Activated T-cell treated with anti-CD3 and anti-CD28 coated beads for 24 hours (primary cell): ENCODE results near the gene TPST1.
"Not testable (repeated sequence)": the region's sequence is repeated elsewhere in the genome, so short reads cannot be mapped to it uniquely, and the experiment has no call there.

Experiments used
- DNase-seq: peaks from one replicate; pipeline ENCODE4 v3.0.0-alpha.2; 2020; ENCODE audit warnings: low read depth

TPST1 gene

DNA sequence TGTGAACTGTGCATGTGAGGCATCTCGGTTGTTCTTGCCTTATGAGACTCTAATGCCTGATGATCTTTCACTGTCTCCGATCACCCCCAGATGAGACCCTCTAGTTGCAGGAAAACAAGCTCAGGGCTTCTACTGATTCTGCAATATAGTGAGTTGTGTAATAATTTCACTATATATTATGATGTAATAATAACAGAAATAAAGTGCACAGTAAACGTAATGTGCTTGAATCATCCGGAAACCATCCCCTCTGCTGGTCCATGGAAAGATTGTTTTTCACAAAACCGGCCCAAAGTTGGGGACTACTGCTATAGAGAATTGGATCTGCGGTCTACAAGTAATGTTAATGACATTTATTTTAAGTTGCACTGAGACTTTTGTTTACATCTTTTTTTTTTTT, 126.7 kb downstream of the TPST1 start:
- no peak for DNase-seq

DNA sequence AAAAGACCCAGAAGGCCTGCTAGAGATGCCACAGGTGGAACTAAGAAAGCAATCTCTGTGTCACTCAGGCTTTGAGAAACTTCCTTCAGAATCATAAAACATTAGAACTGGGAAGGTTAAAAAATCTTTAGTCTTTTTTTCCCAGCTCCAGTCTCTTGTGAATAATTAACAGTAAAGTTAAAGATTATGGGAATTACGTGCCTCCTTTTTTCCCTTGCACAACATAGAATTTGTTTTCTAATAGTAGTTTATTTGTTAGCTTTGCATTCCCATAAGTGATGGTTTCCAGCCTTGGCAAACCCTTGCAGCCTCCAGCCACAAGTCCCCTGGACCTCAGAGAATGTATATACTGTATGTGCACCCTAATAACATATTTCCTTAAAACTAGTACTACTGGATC, 128.3 kb downstream of the TPST1 start:
- DNase-seq, result no peak

DNA sequence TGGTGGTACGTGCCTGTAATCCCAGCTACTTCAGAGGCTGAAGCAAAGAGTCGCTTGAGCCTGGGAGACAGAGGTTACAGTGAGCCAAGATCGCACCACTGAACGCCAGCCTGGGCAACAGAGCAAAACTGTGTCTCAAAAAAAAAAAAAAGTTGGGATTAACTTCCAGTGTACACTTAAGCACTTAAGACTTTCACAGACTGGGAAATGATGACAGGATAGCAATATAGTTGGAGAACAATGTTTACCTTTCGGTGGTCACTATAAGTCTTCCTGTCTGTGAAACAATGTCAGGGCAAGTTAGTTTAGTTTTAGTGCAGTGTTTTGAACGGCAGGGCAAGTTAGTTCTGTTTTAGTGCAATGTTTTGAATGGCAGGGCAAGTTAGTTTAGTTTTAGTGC, 130.2 kb downstream of the TPST1 start:
- DNase-seq, result no peak

DNA sequence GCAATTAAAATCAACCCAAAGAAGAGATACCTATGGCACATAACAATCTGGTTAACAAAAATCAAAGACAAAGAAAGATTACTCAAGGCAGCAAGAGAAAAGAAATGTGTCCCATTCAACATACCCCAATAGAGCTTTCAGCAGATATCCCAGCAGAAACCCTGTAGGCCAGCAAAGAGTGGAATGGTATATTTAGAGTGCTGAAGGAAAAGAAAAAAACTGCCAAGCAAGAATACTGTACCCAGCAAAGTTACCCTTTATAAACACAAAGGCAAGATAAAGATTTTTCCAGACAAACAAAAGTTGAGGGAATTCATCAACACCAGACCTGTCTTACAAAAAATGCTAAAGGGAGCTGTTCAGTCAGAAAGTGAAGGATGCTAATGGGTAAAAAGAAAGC, 131.6 kb downstream of the TPST1 start:
- DNase-seq, result no peak

DNA sequence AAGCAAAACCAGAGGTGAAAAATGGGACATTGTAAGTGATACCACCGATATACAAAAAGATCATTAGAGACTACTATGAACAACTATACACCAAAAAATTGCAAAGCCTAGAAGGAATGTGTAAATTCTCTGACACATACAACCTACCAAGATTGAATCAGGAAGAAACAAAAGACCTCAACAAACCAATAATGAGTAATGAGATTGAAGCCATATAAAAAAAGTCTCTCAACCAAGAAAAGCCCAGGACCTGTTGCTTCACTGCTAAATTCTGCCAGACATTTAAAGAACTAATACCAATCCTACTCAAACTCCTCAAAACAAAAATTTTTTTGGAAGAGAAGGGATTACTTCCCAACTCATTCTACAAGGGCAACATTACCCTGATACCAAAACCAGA, 134.0 kb downstream of the TPST1 start:
- no peak for DNase-seq

DNA sequence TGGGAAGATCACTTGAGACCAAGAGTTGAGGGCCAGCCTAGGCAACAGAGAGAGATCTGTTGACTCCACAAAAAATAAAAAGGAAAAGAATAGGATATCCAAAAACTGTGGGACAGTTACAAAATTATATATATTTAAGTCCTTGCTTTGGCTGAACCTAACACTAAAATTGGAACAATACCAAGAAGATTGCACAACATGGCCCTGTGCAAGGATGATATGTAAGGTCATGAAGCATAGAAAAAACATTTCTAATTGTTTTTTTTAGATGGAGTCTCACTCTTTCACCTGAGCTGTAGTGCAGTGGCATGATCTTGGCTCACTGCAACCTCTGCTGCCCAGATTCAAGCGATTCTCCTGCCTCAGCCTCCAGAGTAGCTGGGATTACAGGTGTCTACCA, 139.0 kb downstream of the TPST1 start:
- DNase-seq, result no peak

DNA sequence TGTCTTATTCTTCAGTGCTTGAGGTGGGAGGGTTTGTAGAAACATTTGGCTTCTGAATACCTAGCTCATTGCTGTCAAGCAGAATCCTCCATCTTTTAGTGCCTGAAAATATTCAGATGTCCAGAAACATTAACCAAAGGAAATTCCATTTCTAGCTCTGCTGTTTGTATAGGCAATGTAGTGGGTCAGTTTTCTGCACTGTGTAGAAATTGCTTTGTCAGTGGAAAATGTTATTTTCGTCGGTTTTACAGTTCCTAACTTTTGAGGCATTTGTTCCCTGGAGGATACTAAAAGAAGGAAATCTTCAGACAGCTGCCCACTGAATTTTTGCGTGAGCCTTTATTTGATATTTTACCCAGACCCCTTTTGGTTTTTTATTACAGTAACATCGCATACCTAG, 143.4 kb downstream of the TPST1 start:
- DNase-seq, result no peak

DNA sequence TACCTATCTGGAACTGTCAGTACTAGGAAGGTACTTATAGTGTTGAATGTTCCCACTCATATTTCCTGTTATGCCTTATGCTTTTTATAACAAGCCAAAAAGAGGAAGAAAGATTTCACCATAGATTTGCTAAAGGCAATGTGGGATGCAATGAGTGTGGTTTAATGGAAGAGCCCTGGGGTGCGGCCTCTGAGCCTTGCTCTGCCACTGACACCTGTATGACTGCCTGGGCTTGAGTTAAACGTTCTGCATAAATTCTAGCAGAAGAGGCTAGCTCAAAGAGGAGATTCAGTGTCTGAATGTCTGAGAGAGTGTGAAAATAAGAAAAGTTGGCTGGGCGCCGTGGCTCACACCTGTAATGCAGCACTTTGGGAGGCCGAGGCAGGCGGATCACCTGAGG, 143.8 kb downstream of the TPST1 start:
- DNase-seq, result no peak

DNA sequence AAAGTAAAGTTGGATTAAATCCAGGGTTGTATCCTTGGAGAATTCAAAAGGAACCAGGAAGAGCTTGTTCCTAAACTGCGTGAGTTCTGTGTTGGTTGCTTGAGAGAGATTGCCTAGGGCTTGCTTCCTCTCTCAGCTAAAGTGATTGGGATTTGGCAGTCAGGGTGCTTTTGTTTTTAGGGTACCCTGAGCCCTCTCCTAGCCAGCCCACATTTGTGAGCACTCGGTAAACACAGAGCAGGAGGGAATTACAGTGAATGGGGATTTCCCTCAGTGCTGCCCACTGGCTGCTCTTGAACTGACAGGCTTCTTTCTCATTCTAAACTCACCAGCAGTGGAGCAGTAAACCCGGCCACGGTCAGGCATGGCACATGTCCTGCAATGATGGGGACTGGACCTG, 146.9 kb downstream of the TPST1 start:
- DNase-seq, result no peak

DNA sequence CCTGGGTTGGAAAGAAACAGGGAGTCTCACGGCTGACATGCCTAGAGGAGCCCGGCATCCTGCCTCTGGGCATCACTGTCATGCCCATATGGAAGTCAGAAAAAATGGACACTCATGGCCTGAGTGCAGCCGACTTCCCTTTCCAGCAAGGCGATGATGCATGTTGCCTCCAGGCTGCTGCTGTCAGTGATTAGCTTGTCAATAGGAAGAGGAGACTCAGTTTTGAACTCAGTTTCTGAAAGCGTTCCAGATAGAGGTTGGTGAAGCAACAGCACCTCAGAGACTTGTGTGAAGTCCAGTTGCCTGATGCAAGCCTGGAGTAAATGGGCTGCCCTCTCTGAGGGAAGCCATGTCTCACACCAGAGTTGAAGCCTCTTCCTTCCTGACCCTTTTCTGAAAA, 148.4 kb downstream of the TPST1 start:
- no peak for DNase-seq

DNA sequence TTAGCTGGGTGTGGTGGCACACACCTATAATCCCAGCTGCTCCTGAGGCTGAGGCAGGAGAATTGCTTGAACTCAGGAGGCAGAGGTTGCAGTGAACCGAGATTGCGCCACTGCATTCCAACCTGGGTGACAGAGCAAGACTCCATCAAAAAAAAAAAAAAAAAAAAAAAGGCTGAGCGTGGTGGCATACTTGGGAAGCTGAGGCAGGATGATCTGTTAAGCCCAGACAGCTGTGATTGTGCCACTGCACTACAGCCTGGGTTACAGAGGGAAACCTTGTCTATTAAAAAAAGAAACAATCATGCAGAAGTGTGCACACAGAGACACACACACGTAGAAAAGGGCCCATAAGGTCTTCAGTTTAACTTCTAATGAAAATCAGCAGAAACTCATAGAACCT, 150.6 kb downstream of the TPST1 start:
- no peak for DNase-seq

DNA sequence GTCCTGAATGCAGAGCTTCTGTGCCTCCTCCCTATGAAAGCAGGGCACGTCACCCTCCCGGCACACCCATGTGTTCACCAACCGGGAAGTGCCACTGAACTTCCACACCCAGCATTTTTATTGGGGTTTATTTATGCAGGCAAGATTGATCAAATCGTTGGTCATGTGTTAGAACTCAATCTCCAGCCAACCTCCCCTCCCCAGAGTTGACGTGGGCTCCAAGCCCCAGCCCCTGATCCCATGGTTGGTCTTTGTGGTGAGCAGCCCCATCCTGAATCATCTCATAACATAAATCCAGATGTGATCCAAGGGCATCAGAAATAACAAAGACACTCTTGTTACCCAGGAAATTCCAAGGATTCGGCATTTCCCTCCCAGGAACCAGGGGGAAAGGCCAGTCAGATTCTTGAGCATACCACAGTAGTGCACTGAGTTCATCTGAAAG, 151.2 kb downstream of the TPST1 start:
- DNase-seq, result no peak

DNA sequence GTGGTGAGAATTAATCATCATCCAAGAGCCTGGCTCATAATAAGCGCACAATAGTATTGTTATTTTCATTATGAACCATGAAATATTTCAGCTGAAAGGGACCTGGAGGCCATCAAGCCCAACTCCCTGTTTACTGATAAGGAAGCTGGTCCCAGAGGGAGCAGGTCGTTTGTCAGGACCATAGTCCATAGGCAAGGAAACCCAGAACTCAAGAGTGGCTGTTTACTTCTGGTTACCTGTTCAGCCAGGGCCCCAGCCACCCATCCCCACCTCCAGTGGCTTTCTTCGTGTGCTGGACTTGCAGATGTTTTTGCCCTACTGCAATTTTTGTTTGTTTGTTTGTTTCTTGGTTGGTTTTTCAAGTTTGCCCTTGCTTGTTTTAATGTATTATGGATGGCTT, 152.0 kb downstream of the TPST1 start:
- no peak for DNase-seq

DNA sequence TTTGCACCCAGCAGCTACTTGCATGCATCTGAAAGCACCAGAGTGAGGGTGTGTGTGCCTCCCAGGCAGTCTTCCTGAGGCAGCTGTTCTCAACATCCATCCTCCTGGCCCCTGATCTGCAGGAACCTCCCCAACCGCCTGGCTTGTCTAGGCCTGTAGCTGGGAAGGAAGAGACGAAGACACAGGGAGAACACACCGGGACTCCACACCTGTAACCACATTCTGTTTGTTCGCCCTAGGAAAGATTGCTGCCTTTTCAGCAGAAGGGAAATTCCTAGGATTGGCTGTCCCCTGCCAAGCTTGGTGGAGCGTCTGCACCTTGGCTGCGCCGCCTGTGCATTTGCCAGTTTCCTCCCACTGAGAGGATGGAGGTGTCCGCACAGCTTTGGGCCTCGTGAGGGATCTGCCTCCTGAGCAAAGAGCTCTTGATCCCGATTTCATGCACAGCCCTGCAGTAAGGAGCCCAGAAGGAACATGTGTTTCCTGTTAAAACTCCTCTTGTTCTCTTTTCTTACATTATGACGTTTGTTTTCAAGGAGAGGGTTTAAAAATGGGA, 154.6 kb downstream of the TPST1 start:
- no peak for DNase-seq

DNA sequence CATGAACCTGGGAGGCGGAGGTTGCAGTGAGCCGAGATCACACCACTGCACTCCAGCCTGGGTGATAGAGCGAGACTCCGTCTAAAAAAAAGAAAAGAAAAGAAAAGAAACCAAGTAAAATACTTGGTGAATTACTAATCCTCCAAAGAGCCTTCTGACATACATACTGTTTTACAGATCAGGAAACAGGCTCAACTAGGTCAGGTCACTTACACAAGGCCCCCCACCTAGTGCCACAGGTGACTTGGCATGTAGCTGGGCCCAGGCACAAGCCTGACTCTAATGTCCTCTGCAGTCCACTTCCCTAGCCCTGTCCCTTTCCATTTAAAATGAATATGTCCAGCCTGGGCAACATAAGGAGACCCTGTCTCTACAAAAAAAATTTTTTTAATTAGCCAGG, 157.0 kb downstream of the TPST1 start:
- no peak for DNase-seq

DNA sequence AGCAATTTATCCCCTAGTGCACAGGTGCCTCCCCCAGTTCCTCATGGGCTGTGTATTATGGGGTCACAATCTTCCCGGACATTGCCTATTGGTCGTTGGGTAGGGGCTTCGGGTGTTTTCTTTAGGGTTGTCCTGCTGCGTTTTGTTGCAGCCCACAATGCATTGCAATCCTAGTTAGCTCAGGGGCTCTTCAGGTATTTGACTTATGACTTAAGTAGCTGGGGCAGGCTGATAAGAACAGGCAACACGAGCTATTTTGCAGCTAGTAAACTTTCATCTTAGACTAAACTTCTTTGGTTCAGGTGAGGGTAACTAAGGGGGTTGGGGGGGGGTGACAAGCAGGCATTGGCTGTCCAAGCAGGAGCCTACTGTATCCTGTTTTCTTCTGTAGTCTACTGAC, 158.5 kb downstream of the TPST1 start:
- no peak for DNase-seq

DNA sequence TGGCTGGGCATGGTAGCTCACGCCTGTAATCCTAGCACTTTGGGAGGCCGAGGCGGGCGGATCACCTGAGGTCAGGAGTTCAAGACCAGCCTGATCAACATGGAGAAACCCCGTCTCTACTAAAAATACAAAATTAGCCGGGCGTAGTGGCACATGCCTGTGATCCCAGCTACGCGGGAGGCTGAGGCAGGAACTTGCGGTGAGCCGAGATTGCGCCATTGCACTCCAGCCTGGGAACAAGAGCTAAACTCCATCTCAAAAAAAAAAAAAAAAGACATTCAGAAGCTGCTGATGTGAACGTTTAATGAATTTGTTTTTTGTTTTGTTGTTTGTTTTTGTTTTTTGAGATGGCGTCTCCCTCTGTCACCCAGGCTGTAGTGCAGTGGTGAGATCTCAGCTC, 159.9 kb downstream of the TPST1 start:
- DNase-seq, result not testable (repeated sequence)

DNA sequence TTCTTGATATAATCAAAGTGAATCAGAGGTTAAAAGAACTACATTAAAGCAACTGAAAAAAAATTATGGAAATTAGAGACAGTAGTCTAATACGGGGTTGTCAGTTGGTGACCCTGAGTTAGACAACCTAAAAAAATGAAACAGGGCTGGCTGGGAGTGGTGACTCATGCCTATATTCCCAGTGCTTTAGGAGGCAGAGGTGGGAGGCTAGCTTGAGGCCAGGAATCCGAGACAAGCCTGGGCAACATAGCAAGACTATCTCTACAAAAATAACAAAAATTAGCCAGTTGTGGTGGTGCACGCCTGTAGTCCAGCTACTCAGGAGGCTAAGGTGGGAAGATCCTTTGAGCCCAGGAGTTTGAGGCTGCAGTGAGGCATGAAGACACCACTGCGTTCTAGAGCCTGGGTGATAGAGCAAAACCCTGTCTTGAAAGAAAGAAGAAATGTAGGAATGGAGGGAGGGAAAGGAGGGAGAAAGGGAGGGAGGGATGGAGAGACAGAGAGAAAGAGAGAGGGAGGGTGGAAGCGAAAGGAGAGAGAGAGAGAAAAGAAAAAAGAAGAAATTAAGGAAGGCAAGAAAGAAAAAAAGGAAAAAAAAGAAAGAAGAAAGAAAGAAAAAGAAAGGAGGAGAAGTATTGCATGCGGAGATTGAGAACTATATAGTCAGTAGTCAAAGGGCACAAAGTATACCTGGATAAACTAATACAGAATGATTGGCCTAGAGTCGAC, 166.1 kb downstream of the TPST1 start:
- DNase-seq, result no peak

DNA sequence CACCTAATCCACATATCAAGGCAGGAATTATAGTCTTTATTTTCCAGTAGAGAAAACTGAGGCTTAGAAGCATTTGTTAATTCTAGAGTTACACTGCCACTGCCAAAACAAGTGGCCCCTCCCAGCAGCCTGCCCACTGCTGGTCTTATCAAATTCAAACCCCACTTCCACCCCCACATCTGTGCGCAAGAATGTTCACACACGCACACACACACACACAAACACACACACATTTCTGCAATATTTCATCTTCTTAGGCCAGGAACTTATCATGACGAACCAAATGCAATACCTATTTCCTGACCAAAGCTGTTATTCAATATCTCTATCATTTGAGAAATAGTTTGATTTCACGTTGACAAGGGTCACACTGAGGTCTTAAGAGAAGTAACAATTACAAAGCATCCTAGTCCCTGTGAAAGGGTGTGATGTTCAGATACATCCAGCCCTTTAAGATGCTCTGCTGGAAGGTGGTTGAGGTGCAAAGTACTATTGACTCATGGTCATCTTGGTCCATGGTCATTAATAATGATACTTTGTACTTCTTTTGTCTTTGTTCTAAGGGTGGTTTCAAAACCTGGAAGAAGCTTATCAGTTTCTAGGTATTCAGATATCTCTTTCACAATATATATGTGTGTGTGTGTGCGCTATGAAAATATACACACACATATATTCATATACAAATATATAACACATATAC, 169.2 kb downstream of the TPST1 start:
- DNase-seq, result not testable (repeated sequence)

DNA sequence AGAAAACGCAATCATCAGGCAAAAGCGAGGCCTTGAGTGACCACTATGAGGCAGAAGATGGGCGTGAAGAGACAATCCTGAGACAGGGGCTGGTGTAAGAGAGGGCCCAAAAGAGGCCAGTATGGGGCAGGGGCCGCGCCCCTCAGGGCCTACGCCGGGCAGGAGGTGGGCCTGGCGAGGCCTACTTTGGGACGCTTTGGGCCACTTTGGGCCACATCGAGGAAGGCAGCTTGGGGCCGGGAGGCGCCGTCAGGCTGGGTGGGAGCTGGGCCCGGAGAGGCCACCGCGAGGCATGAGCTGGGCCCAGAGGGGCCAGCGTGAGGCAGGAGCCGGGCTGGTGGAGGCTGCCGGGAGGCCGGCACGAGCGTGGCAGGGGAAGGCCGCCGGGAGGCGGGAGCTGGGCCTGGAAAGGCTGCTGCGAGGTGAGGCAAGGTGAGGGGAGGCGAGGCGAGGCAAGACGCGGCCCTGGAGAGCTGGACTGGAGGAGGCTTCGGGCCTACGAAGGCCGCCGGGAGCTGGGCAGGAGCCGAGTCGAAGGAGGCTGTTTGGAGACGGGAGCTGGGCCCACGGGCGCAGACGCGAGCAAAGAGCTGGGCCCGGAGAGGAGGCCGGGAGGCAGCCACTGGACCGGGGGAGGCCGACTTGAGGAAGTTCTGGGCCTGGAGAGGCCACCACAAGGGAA, 171.3 kb downstream of the TPST1 start:
- no peak for DNase-seq

DNA sequence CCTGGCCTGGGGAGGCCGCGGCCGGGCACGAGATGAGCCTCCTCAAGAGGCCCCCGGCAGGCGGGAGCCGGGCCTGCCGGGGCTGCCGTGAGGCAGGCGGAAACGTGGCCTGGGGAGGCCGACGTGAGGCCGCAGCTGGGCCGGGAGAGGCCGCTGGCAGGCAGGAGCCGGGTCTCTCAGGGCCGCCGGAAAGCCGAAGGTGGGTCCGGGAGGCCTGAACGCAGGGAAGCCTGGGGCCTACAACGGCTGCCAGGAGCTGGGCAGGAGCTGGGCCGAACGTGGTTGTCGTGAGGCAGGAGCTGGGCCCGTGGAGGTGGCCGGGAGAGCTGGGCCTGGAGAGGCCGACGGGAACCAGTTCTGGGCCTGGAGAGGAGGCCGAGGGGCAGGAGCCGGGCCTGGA, 171.9 kb downstream of the TPST1 start:
- DNase-seq, result no peak

DNA sequence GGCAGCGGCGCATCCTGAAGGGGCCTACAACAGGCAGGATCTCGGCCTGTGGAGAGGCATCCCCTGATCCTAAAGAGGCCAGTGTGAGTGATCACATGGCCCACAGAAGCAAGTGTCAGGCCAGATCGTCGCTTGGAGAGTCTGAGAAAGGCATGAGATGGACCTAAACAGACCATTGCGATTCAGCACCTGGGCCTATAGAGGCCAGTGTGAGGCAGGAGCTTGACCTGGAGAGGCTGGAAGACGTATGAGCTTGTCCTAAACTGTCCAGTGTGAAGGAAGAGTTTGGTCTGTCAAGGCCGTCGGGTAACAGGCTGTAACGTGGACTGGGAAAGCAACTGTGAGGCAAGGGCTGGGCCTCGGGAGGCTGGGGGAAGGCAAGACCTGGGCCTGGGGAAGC, 172.6 kb downstream of the TPST1 start:
- no peak for DNase-seq

DNA sequence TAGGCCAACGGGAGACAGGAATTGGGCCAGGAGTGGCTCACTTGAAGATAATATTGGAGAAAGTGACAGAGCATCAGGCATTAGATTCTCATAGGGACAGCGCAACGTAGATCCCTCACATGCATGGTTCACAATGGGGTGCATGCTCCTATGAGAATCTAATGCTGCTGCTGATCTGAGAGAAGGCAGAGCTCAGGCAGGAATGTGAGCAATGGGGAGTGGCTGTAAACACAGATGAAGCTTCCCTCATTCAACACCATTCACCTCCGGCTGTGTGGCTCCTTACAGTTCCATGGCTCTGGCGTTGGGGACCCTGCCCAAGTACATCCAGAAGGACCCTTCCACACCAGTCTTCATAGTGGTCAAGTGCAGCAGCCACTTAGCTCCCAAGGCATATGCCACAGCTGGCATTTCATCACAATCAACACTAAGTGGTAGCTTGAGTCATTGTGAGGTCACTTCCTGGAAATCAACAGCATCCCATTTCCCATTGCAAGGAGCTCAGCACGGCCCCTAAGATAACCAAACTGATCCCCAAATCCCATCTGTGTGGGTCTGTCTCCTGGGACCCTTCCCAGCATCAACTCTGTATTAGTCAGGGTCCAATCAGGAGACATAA, 174.5 kb downstream of the TPST1 start:
- DNase-seq, result no peak
